ENCODE measurements around the gene USP44. TPM values are rescaled to one million over a fixed set of nuclear protein-coding genes. Genes with fewer than 3 reads are reported as not detected.
A peak's percentile ranks its signal among the peaks of the same experiment; 100 is the strongest.

USP44 gene
- total and polyA plus RNA-seq, 5 donors: 0.84 to 3.4 (median 2.0) TPM

- Histone ChIP-seq H3K9me3 (ENCODE audit: control insufficient read depth, low read length) (no peaks in the 10 kb centered on the region), H3K27ac (ENCODE audit: low read length) (no peak overlapping the region), H3K27me3 (ENCODE audit: control insufficient read depth, insufficient read depth) (no peaks in the 10 kb centered on the region), H3K4me1 (ENCODE audit: control insufficient read depth, insufficient read depth, low read length) (peaks cover 3% of the 10 kb centered on the region), H3K4me3 (ENCODE audit: low read length) (no peak overlapping the region)
- intact Hi-C loops (cut with DNase I): no loop called here
- no peak for DNase-seq
- ATAC-seq: no peak
- WGBS: 74% methylated on average over 7 of the region's 7 CpGs
Observed at GRCh38 chr12:95481888-95482287, 69.4 kb downstream of the USP44 start.

DNA sequence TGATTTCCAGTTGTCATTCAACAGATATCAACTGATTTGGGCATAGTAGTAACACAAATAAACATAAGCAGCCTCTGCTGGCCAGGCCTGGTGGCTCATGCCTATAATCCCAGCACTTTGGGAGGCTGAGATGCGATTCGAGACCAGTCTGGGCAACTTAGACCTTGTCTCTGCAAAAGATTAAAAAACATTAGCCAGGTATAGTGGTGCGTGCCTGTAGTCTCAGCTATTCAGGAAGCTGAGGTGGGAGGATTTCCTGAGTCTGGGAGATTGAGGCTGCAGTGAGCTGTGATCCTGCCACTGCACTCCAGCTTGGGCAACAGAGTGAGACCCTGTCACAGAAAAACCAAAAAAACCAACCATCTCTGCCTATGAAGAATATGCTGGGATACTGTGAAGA is 70.2 kb downstream of the USP44 start:
- WGBS: 68% methylated on average over 3 of the region's 3 CpGs
- intact Hi-C loops (cut with DNase I): no loop called here
- no peak for ATAC-seq
- no peaks in the 10 kb centered on the region for H3K9me3 ChIP-seq (ENCODE audit: control insufficient read depth, low read length)
- DNase-seq: no peak
- peaks cover 3% of the 10 kb centered on the region for H3K4me1 ChIP-seq (ENCODE audit: control insufficient read depth, insufficient read depth, low read length)
- H3K4me3 ChIP-seq (ENCODE audit: low read length): no peak overlapping the region
- no peak overlapping the region for H3K27ac ChIP-seq (ENCODE audit: low read length)
- no peaks in the 10 kb centered on the region for H3K27me3 ChIP-seq (ENCODE audit: control insufficient read depth, insufficient read depth)

DNA sequence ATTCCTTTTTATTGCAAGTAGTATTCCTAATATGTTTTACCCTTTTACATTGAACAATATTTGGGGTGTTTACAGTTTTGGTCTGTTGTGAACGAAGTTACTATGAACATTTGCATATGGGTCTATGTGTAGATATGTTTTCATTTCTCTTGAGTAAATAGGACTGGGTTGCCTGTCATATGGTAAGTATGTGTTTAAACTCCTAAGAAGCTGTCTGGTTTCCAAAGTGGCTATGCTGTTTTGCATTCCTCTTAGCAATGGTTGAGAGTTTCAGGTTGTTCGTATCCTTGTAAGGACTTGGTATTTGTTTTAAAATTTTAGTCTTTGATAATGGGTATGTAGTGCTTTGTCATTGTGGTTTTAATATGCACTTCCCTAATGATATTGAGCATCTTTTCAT is 71.0 kb downstream of the USP44 start:
- Histone ChIP-seq H3K4me1 (ENCODE audit: control insufficient read depth, insufficient read depth, low read length) (peaks cover 3% of the 10 kb centered on the region), H3K27me3 (ENCODE audit: control insufficient read depth, insufficient read depth) (no peaks in the 10 kb centered on the region), H3K4me3 (ENCODE audit: low read length) (no peak overlapping the region), H3K9me3 (ENCODE audit: control insufficient read depth, low read length) (no peaks in the 10 kb centered on the region), H3K27ac (ENCODE audit: low read length) (no peak overlapping the region)
- WGBS: 73% methylated on average over 2 of the region's 2 CpGs
- ATAC-seq: no peak
- DNase-seq: no peak
- intact Hi-C loops (cut with DNase I): no loop called here

DNA sequence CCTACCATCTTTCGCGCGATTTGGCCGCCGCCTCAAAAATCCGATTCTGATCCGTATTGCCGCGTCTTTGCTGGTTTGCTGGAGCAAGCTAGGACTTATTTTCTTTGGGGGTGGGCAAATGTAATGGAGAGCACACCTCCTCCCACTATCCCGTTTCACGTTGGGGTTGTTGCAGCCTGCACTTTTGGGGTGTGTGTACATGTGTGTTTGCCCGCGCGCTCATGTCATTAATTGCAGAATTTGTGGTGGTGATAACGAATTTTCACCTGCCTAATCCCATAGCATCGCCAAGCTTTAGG is 76.7 kb downstream of the USP44 start:
- under 1% methylated on average over 16 of the region's 16 CpGs for WGBS
- Histone ChIP-seq H3K27me3 (ENCODE audit: control insufficient read depth, insufficient read depth) (no peaks in the 10 kb centered on the region), H3K4me3 (ENCODE audit: low read length) (peak overlapping the region; percentile 93), H3K27ac (ENCODE audit: low read length) (peak overlapping the region; percentile 65), H3K9me3 (ENCODE audit: control insufficient read depth, low read length) (no peaks in the 10 kb centered on the region), H3K4me1 (ENCODE audit: control insufficient read depth, insufficient read depth, low read length) (no peaks in the 10 kb centered on the region)
- ATAC-seq: no peak
- no peak for DNase-seq
- intact Hi-C loops (cut with DNase I): loop anchor here in 1 of 4 donors (5.0 kb wide), 1 partner anchor 87 kb away; no protein-coding TSS in a partner anchor

- DNase-seq (peak; percentile 97 to 98 (median 98)), ATAC-seq (peak; percentile 100)
- Histone ChIP-seq H3K4me3 (ENCODE audit: low read length) (peak within 1 kb of the TSS; percentile 93), H3K4me1 (ENCODE audit: control insufficient read depth, insufficient read depth, low read length) (no peaks in the 10 kb centered on the region), H3K27me3 (ENCODE audit: control insufficient read depth, insufficient read depth) (no peaks in the 10 kb centered on the region), H3K27ac (ENCODE audit: low read length) (peak within 1 kb of the TSS; percentile 74), H3K9me3 (ENCODE audit: control insufficient read depth, low read length) (no peaks in the 10 kb centered on the region)
- under 1% methylated on average over 49 of the region's 49 CpGs for WGBS
- intact Hi-C loops (cut with DNase I): loop anchor here in 1 of 4 donors (5.0 kb wide), 1 partner anchor 87 kb away; no protein-coding TSS in a partner anchor
Observed at GRCh38 chr12:95473884-95474659, 77.2 kb downstream of the USP44 start, which contains the start of gene METAP2. METAP2 (plus strand) TSS chr12:95474152; CDS start chr12:95474180, 28 bp downstream.

DNA sequence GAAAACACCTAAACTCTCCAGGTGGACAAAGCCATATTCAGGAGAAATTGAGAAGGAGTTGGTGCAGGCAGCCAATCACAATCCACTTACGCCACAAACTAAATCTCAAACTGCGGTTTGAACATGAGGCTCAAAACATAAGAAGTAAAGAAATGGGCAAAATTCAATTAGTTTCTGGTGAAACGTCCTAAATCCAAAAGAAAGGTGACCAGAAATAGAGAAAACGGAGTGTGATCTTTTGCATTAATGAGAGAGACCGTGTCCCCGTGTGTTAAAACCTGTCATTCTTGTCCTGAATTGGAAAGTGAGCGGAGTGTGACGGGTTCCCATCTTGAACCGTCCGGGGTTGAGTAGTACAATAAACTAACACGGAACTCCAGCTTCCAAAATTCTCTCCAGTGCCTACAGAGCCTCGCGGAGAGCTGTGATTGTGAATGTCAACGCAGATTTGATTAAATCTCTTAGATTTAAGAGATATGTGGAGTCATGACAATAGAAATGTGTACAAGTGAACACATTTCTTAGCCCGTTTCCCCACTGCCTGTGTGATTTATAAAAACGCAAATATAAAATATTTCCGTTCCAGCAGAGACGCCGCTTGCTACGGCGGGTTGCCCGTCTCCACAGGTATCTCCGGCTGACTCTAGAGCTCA is 77.9 kb downstream of the USP44 start:
- intact Hi-C loops (cut with DNase I): loop anchor here in 1 of 4 donors (5.0 kb wide), 1 partner anchor 86 kb away; no protein-coding TSS in a partner anchor
- no peaks in the 10 kb centered on the region for H3K27me3 ChIP-seq (ENCODE audit: control insufficient read depth, insufficient read depth)
- peak overlapping the region; percentile 74 for H3K27ac ChIP-seq (ENCODE audit: low read length)
- H3K4me1 ChIP-seq (ENCODE audit: control insufficient read depth, insufficient read depth, low read length): no peaks in the 10 kb centered on the region
- H3K9me3 ChIP-seq (ENCODE audit: control insufficient read depth, low read length): no peaks in the 10 kb centered on the region
- WGBS: under 1% methylated on average over 23 of the region's 23 CpGs
- peak in 2 of 3 donors; percentile 15 to 48 for DNase-seq
- peak; percentile 70 to 78 for ATAC-seq
- H3K4me3 ChIP-seq (ENCODE audit: low read length): peak overlapping the region; percentile 93

DNA sequence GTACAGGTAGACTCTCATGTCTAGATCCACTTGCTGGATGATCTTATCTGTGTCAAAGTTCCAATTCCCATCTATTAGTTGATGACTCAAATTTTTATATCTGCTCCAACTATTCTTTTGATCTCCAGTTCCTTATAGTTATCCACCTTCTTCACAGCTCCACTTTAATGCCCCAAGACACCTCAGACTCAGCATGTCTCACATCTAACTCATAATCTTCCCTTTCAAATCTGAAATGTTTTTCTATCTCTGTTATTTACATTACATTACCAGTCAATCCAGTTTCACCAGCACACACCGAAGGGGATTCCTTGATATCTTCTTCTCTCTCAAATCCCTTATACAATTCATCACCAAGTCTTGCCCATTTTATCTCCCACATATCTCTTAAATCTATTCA is 81.0 kb downstream of the USP44 start:
- no peaks in the 10 kb centered on the region for H3K9me3 ChIP-seq (ENCODE audit: control insufficient read depth, low read length)
- intact Hi-C loops (cut with DNase I): loop anchor here in 1 of 4 donors (5.0 kb wide), 1 partner anchor 83 kb away; no protein-coding TSS in a partner anchor
- no peak overlapping the region for H3K4me3 ChIP-seq (ENCODE audit: low read length)
- no peaks in the 10 kb centered on the region for H3K4me1 ChIP-seq (ENCODE audit: control insufficient read depth, insufficient read depth, low read length)
- no peak for ATAC-seq
- 89% methylated on average over 1 of the region's 1 CpG for WGBS
- no peak overlapping the region for H3K27ac ChIP-seq (ENCODE audit: low read length)
- H3K27me3 ChIP-seq (ENCODE audit: control insufficient read depth, insufficient read depth): no peaks in the 10 kb centered on the region
- no peak for DNase-seq

Other genes starting within 250 kb of the USP44 start
- gene METAP2, start 77.3 kb downstream of the USP44 start, total RNA-seq: 10 to 100 TPM; 57.6 to 70.3 (median 67.2) TPM
- gene METAP2, start 77.3 kb downstream of the USP44 start, polyA plus RNA-seq: 55.0 TPM
- 100 to 1,000 TPM in 2 of 4 donors, 10 to 100 TPM in 2; 85.6 to 111 (median 103) TPM for gene NTN4, start 239.3 kb upstream of the USP44 start, total RNA-seq
- gene NTN4, start 239.3 kb upstream of the USP44 start, polyA plus RNA-seq: 62.9 TPM

Measured in right cardiac atrium (tissue), 5 donors.